GM10266 (cell line): Measurements from ENCODE around the gene LHX4.

Experiments
- DNase-seq: peaks from one replicate; pipeline ENCODE4 v3.0.0; 2012; ENCODE audit errors: extremely low spot score
- CTCF ChIP-seq: IDR thresholded peaks from 2 replicates; pipeline ENCODE4 v1.5.1; 2012; ENCODE audit warnings: mild to moderate bottlenecking, low read depth; ENCODE audit not compliant: control insufficient read depth, insufficient read depth; ENCODE audit errors: missing control alignments

The LHX4 gene

GRCh38 chr1:180250499-180250770 is 20.4 kb downstream of the LHX4 start:
- no peak for TF ChIP-seq CTCF
- DNase-seq = no peak

- no peak for TF ChIP-seq CTCF
- DNase-seq = no peak
Measured at GRCh38 chr1:180250883-180251509, 20.9 kb downstream of the LHX4 start.

- TF ChIP-seq CTCF = no peak
- DNase-seq = no peak
Measured at GRCh38 chr1:180251526-180252305, 21.7 kb downstream of the LHX4 start.

- peak; percentile 86 for DNase-seq
- TF ChIP-seq CTCF = peak; percentile 90
Measured at GRCh38 chr1:180252638-180253536, 22.8 kb downstream of the LHX4 start.

- no peak for TF ChIP-seq CTCF
- DNase-seq = no peak
Measured at GRCh38 chr1:180253585-180254495, 23.8 kb downstream of the LHX4 start.

GRCh38 chr1:180254496-180254819 is 24.4 kb downstream of the LHX4 start:
- no peak for TF ChIP-seq CTCF
- DNase-seq = no peak
